Gastrocnemius medialis (tissue), 4 donors: Measurements from ENCODE around the gene MAN2A1. TPM values are rescaled to one million over a fixed set of nuclear protein-coding genes. Genes with fewer than 3 reads are reported as not detected.

ENCODE experiments used
- ATAC-seq, 2 donors: fragments of 150-250 bp; one replicate each; pipeline ENCODE4 v1.9.1; 2016
- DNase-seq, 2 donors: peaks; one replicate each; pipeline ENCODE4 v3.0.0-alpha.2; 2019
- H3K27ac ChIP-seq, 4 donors: fragments of 200-600 bp; sonication (generic); 1 replicate in 1 of 4; 2 replicates in 3 of 4; pipeline ENCODE4 v1.5.1; 2016 to 2018; ENCODE audit warnings: mild to moderate bottlenecking in 2 of 4, moderate library complexity in 1 of 4
- H3K27me3 ChIP-seq, 3 donors: fragments of 200-600 bp; sonication (generic) in 2 of 3; 1 replicate in 1 of 3; 2 replicates in 2 of 3; pipeline versions ENCODE4 v1.5.1 to v1.6.0; 2016 to 2019; ENCODE audit warnings: mild to moderate bottlenecking in 1 of 3, moderate library complexity in 1 of 3
- H3K36me3 ChIP-seq, 2 donors: fragments of 200-600 bp; sonication (generic) in 1 of 2; one replicate each; pipeline ENCODE4 v1.5.1; 2017 to 2018
- H3K4me1 ChIP-seq, 2 donors: fragments of 200-600 bp; sonication (generic) in 1 of 2; one replicate each; pipeline ENCODE4 v1.5.1; 2016 to 2017; ENCODE audit warnings: mild to moderate bottlenecking in 2 of 2
- H3K4me3 ChIP-seq, 4 donors: fragments of 200-600 bp; sonication (generic) in 3 of 4; 1 replicate in 1 of 4; 2 replicates in 3 of 4; pipeline ENCODE4 v1.5.1; 2016 to 2019; ENCODE audit warnings: mild to moderate bottlenecking in 2 of 4
- H3K9me3 ChIP-seq, 3 donors: fragments of 200-600 bp; sonication (generic) in 2 of 3; 1 replicate in 1 of 3; 2 replicates in 2 of 3; pipeline ENCODE4 v1.5.1; 2016 to 2019
- POLR2A ChIP-seq, 2 donors: fragments of 450-650 bp; IDR thresholded peaks; one replicate each; pipeline ENCODE4 v1.6.1; 2017; ENCODE audit warnings: antibody characterized with exemption in 2 of 2, mild to moderate bottlenecking in 2 of 2, moderate library complexity in 2 of 2
- in situ Hi-C, 4 donors: fragments of 200-750 bp; cut with MboI; loops; one replicate each; pipeline versions ENCODE4 v1.15.0 to v1.8.0; 2017; ENCODE audit warnings: low sequenced_read_pairs in 4 of 4
- intact Hi-C: fragments of 100-400 bp; cut with DNase I; formaldehyde crosslinking; loops from one replicate; pipeline ENCODE4 v1.15.1; 2023; ENCODE audit warnings: low total_unique reads
- total RNA-seq, 4 donors: library from RNA; depleted of rRNA; stranded (reverse); fragments of >200 nt; gene quantifications; one replicate each; pipeline versions ENCODE4 v1.1.0 to v1.2.3, GENCODE V29; 2016
- TF ChIP-seq, protein P1 (sequence below), 5 experiments: fragments of 450-650 bp in 3 of 5; fragments of 200-600 bp in 2 of 5; sonication (generic) in 2 of 5; IDR thresholded peaks in 4 of 5; conservative IDR thresholded peaks in 1 of 5; 1 replicate in 4 of 5; 2 replicates in 1 of 5; pipeline ENCODE4 v1.5.1; 2016 to 2019; ENCODE audit warnings: antibody characterized with exemption in 5 of 5, mild to moderate bottlenecking in 3 of 5, moderate library complexity in 3 of 5

The MAN2A1 gene
- total RNA-seq, 4 donors from 2014 or later, result 15.0 to 28.6 (median 19.8) TPM

DNA sequence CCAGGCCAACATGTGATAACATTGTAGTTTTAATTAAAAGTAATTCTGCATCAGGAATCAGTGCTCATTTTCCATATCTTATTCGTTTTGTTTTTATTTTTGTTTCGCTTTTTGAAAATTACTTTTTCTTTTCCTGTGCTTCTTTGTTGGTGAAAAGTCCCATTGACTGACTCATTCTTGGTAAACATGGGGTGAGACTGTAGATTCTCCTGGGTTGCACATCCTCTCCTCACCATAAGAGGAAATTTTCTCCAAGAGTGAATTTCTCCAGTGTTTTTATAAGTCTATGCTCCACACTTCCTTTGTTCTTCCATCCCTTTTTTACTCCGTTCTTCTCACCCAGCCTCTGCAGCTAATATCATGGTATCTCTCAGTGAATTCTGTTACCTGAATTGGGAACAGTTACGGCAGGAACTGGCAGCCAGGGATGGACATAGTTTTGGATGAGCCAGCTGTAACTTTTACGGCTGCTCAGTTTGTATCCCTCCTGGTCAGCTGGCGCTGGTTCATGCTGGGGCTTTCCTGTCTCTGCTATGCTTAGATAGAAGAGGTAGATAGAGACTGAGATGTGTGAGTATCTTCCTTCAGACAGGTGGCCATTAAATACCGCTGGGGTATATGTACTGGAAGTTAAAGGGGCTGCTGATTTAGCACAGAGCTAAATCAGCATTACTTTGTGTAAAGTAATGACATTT lies 80.0 kb downstream of the MAN2A1 start:
- Histone ChIP-seq H3K9me3 (no peaks in the 10 kb centered on the region), H3K36me3 (peaks cover 0 to 9% of the 10 kb centered on the region in 2 donors), H3K27me3 (no peaks in the 10 kb centered on the region), H3K27ac (no peak overlapping the region), H3K4me1 (peaks cover 27 to 46% of the 10 kb centered on the region in 2 donors), H3K4me3 (no peak overlapping the region)
- intact Hi-C loops, result loop anchor here (2.0 kb wide), 1 partner anchor 79 kb away; no protein-coding TSS in a partner anchor
- TF ChIP-seq, protein P1, sequence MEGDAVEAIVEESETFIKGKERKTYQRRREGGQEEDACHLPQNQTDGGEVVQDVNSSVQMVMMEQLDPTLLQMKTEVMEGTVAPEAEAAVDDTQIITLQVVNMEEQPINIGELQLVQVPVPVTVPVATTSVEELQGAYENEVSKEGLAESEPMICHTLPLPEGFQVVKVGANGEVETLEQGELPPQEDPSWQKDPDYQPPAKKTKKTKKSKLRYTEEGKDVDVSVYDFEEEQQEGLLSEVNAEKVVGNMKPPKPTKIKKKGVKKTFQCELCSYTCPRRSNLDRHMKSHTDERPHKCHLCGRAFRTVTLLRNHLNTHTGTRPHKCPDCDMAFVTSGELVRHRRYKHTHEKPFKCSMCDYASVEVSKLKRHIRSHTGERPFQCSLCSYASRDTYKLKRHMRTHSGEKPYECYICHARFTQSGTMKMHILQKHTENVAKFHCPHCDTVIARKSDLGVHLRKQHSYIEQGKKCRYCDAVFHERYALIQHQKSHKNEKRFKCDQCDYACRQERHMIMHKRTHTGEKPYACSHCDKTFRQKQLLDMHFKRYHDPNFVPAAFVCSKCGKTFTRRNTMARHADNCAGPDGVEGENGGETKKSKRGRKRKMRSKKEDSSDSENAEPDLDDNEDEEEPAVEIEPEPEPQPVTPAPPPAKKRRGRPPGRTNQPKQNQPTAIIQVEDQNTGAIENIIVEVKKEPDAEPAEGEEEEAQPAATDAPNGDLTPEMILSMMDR (IDR thresholded peaks at IDR 0.05 in 4 of 5, conservative IDR thresholded peaks at IDR 0.05 in 1 of 5), result no peak
- TF ChIP-seq POLR2A (IDR thresholded peaks at IDR 0.05), result no peak
- ATAC-seq, result no peak
- in situ Hi-C loops, result loop anchor here in 1 of 4 donors (10.0 kb wide), 1 partner anchor 75 kb away; no protein-coding TSS in a partner anchor
- DNase-seq, result no peak

DNA sequence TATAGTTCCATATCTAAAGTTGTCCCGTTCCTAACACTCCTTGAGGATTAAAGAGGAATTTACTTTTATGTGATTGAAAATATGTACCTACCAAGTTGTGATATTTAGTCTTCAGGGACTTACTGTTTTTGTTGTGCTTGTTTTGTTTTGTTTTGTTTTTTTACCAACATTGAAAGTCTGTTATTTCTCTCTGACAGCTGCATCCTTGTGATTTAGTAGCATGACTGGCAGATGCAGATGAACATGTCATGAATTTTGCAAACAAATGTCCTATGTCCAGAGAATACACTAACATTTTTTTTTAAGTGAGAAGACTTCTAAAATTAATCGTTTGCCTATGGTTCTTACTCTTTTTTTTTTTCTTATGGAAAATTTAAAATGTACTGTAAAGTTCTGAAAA lies 85.4 kb downstream of the MAN2A1 start:
- no peaks in the 10 kb centered on the region for H3K27me3 ChIP-seq
- H3K4me3 ChIP-seq, result no peak overlapping the region
- no peak for TF ChIP-seq POLR2A (IDR thresholded peaks at IDR 0.05)
- TF ChIP-seq, protein P1 (IDR thresholded peaks at IDR 0.05 in 4 of 5, conservative IDR thresholded peaks at IDR 0.05 in 1 of 5), result no peak
- no peak for ATAC-seq
- intact Hi-C loops, result no loop called here
- no peak for DNase-seq
- H3K9me3 ChIP-seq, result no peaks in the 10 kb centered on the region
- peaks cover 0 to 9% of the 10 kb centered on the region in 2 donors for H3K36me3 ChIP-seq
- peaks cover 5 to 10% of the 10 kb centered on the region in 2 donors for H3K4me1 ChIP-seq
- no peak overlapping the region for H3K27ac ChIP-seq
- in situ Hi-C loops, result no loop called here

DNA sequence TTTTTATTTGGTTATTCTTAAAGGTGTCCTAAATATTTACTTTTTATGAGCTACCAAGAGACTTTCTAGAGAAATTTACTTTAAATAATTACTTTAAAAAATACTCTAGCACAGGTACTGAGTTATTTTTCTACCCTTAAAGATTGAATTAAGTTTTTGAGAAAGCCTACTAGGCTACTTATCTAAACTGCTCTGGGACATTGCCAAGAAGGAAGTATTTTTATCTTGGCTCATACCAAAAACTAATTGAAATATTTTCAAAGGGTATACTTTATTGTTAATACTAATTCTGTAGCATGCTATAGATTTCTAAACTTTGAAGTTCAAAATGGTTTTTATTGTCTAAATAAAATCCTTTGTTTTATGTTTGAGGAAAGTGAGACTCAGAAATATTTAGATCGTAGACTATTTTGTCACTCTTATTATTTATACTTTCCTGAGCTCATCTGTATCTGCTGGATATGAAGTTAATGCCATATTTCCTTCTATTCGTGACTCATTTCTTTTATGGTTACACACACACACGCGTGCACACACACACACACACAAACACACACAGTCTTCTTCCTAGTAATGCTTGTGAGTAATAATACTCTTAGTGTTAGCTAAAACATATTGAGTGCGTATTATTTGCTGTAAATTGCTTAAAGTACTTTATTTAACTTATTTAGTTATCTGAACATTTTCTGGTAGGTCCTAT lies 89.5 kb downstream of the MAN2A1 start:
- no peaks in the 10 kb centered on the region for H3K27me3 ChIP-seq
- intact Hi-C loops, result no loop called here
- ATAC-seq (no peak), DNase-seq (no peak)
- no peak overlapping the region for H3K4me3 ChIP-seq
- no peaks in the 10 kb centered on the region for H3K9me3 ChIP-seq
- H3K27ac ChIP-seq, result no peak overlapping the region
- H3K4me1 ChIP-seq, result peaks cover 5 to 7% of the 10 kb centered on the region in 2 donors
- in situ Hi-C loops, result no loop called here
- no peak for TF ChIP-seq POLR2A (IDR thresholded peaks at IDR 0.05)
- TF ChIP-seq, protein P1 (IDR thresholded peaks at IDR 0.05 in 4 of 5, conservative IDR thresholded peaks at IDR 0.05 in 1 of 5), result no peak
- H3K36me3 ChIP-seq, result peaks cover 0 to 7% of the 10 kb centered on the region in 2 donors

DNA sequence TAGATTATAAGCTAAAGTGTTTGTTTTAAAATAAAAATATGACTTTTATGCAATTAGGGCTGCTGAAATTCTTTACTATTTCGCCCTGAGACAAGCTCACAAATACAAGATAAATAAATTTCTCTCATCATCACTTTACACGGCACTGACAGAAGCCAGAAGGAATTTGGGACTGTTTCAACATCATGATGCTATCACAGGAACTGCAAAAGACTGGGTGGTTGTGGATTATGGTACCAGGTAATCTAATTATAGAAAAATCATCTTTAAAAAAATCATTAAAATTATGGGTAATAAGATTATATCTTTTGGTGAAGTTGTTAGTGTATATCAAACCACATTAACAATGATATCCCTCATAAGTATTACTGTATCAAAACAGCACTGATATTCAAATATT lies 95.0 kb downstream of the MAN2A1 start:
- no peak for DNase-seq

More for the DNA sequence above, 95.0 kb downstream of the MAN2A1 start:
- Histone ChIP-seq H3K4me3 (no peak overlapping the region), H3K27me3 (no peaks in the 10 kb centered on the region), H3K36me3 (peaks cover 0 to 7% of the 10 kb centered on the region in 2 donors), H3K27ac (no peak overlapping the region), H3K4me1 (no peaks in the 10 kb centered on the region), H3K9me3 (no peaks in the 10 kb centered on the region)
- no peak for ATAC-seq
- intact Hi-C loops, result no loop called here
- in situ Hi-C loops, result no loop called here
- TF ChIP-seq POLR2A (IDR thresholded peaks at IDR 0.05), result no peak
- TF ChIP-seq, protein P1 (IDR thresholded peaks at IDR 0.05 in 4 of 5, conservative IDR thresholded peaks at IDR 0.05 in 1 of 5), result no peak
